Measurements from ENCODE around the gene OR2AE1. TPM values are rescaled to one million over a fixed set of nuclear protein-coding genes. Genes with fewer than 3 reads are reported as not detected.
A peak's percentile ranks its signal among the peaks of the same experiment; 100 is the strongest.
"Not testable (repeated sequence)": the region's sequence is repeated elsewhere in the genome, so short reads cannot be mapped to it uniquely, and the experiment has no call there.

Gene OR2AE1
- polyA plus RNA-seq, 6 donors from 2014 or later, result not detected

DNA sequence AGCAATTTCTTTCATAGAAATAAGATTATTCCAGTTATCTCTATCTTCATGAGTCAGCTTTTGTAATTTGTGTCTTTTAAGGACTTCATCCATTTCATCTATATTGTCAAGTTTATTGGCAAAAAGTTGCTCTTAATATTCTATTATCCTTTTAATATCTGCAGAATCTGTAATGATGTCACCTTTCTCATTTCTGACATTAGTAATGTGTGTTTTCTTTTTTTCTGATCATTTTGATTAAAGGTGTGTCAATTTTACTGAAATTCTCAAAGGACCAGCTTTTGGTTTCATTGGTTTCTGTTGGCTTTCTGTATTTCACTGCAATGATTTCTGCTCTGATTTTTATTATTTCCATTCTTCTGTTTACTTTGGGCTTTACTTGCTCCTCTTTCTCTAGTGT, 17.9 kb upstream of the OR2AE1 start:
- ATAC-seq (ENCODE audit: low read depth in 2 of 2) (no peak), DNase-seq (no peak)
- Mint-ChIP-seq H3K9me3 (peaks cover 0 to 9% (median 3%) of the 10 kb centered on the region in 7 donors), H3K36me3 (peaks cover 26 to 34% of the 10 kb centered on the region in 2 donors), H3K4me1 (peaks cover 8 to 11% (median 10%) of the 10 kb centered on the region in 3 donors), H3K27me3 (no peaks in the 10 kb centered on the region), H3K4me3 (no peak overlapping the region), H3K27ac (peak overlapping the region in 1 of 6 donors; percentile 0)

DNA sequence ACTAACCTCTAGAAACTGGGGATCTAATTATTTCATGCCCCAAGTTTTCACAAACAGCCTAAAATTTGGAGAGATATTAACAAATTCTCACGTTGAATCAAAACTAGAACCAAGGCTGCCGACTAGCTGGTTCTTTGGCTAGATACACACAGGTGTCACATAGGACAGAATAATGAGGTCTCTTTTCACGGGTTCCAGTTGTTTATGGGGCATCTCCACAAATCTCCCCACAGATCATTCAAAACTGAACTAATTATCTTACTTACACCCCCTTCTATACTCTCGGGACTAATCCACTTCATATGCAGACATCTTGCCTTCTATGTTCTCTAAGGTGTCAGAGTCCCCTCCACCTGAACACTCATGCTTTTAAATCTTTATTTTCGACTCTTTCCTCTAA, 16.4 kb upstream of the OR2AE1 start:
- Mint-ChIP-seq H3K27me3 (no peaks in the 10 kb centered on the region), H3K27ac (no peak overlapping the region)

DNA sequence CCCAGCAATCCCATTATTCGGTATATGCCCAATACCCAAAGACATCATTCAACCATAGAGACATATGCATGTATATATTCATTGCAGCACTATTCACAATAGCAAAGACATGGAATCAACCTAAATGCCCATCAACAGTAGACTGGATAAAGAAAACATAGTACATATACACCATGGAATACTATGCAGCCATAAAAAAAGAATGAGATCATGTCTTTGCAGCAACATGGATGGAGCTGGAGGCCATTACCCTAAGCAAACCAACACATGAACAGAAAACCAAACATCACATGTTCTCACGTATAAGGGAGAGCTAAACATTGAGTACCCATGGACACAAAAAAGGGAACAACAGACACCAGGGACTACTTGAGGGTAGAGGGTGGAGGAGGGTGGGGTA, 13.5 kb upstream of the OR2AE1 start:
- not testable (repeated sequence) for H3K4me3 Mint-ChIP-seq; H3K27me3 Mint-ChIP-seq; H3K4me1 Mint-ChIP-seq; DNase-seq; ATAC-seq (ENCODE audit: low read depth in 2 of 2); H3K27ac Mint-ChIP-seq
- H3K9me3 Mint-ChIP-seq, result peaks cover 0 to 11% (median 5%) of the 10 kb centered on the region in 7 donors
- peaks cover 35 to 38% of the 10 kb centered on the region in 2 donors for H3K36me3 Mint-ChIP-seq

More for the DNA sequence above, 16.4 kb upstream of the OR2AE1 start:
- no peak for ATAC-seq (ENCODE audit: low read depth in 2 of 2)
- peaks cover 8 to 11% (median 8%) of the 10 kb centered on the region in 3 donors for H3K4me1 Mint-ChIP-seq
- H3K4me3 Mint-ChIP-seq, result no peak overlapping the region
- peaks cover 0 to 14% (median 4%) of the 10 kb centered on the region in 7 donors for H3K9me3 Mint-ChIP-seq
- DNase-seq, result no peak
- peaks cover 35 to 38% of the 10 kb centered on the region in 2 donors for H3K36me3 Mint-ChIP-seq

DNA sequence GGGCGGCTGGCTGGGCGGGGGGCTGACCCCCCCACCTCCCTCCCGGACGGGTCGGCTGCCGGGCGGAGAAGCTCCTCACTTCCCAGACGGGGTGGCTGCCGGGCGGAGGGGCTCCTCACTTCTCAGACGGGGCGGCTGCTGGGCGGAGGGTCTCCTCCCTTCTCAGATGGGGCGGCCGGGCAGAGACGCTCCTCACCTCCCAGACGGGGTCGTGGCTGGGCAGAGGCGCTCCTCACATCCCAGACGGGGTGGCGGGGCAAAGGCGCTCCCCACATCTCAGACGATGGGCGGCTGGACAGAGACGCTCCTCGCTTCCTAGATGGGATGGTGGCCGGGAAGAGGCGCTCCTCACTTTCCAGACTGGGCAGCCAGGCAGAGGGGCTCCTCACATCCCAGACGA, 11.5 kb upstream of the OR2AE1 start:
- not testable (repeated sequence) for H3K4me1 Mint-ChIP-seq; DNase-seq; H3K4me3 Mint-ChIP-seq; ATAC-seq (ENCODE audit: low read depth in 2 of 2); H3K27ac Mint-ChIP-seq; H3K27me3 Mint-ChIP-seq
- H3K36me3 Mint-ChIP-seq, result peaks cover 45 to 46% of the 10 kb centered on the region in 2 donors
- H3K9me3 Mint-ChIP-seq, result peaks cover 0 to 21% (median 6%) of the 10 kb centered on the region in 7 donors

DNA sequence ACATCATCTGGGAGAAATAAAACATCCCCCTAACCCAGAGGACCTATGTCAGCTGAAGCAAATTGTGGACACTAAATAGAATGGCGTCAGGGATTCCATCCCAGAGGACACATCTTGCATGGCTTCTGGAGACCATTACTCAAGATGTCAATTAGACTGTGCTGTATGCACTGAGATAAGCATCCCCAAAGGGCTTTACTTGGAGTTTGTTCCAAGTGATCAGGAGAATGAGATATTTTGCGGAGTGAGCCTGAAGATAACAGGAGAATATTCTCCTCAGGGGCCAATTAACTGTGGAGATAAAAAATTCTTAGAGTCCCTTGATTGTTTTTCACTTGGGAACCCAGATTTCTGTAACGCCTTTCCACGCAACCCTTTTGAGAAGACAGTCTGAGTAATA, 4.5 kb upstream of the OR2AE1 start:
- DNase-seq (no peak), ATAC-seq (ENCODE audit: low read depth in 2 of 2) (no peak)
- H3K9me3 Mint-ChIP-seq, result peaks cover 0 to 10% (median 1%) of the 10 kb centered on the region in 7 donors
- no peak overlapping the region for H3K4me3 Mint-ChIP-seq
- no peaks in the 10 kb centered on the region for H3K27me3 Mint-ChIP-seq
- peaks cover 10 to 24% of the 10 kb centered on the region in 2 donors for H3K36me3 Mint-ChIP-seq
- H3K27ac Mint-ChIP-seq, result no peak overlapping the region
- peaks cover 0 to 8% (median 7%) of the 10 kb centered on the region in 3 donors for H3K4me1 Mint-ChIP-seq

DNA sequence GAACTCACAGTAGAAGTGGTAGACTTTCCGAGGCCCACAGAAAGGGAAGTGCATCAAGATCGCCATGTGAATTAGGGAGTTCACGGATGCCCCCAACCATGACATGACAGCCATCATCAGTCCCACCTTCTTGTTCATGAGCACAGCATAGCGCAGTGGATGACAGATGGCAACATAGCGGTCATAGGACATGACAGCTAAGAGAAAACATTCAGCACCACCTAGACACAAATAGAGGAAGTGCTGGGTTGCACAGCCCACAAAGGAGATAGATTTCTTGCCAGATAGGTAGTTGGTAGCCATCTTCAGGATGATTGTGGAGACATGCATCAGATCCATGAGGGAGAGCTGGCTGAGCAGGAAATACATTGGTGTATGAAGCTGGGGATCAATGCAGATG, 342 bp downstream of the OR2AE1 start:
- Mint-ChIP-seq H3K27me3 (peaks cover 0 to 1% (median 0%) of the 10 kb centered on the region in 3 donors), H3K4me1 (peaks cover 0 to 4% (median 0%) of the 10 kb centered on the region in 3 donors), H3K36me3 (peaks cover 0 to 12% of the 10 kb centered on the region in 2 donors), H3K4me3 (no peak overlapping the region), H3K9me3 (peaks cover 0 to 3% (median 0%) of the 10 kb centered on the region in 7 donors), H3K27ac (no peak overlapping the region)
- no peak for DNase-seq
- no peak for ATAC-seq (ENCODE audit: low read depth in 2 of 2)

DNA sequence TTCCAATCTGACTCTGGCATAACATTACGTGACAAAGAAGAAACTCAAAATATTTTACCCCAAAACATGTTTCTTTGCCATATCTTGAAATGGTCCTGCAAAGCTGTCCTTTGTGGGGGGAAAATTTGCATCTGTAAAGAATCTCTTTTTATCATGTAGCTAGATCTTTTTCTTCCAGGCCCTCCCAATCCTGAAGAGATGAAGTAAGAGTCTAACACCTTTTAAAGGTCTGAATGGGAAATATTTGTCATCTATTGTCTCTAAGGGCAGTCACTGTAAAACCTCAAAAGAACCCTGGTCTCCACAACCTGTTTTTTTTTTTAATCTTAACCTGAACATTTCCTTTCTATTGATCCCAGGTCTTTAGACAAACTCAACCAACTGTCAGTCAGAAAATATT, 8.6 kb downstream of the OR2AE1 start:
- H3K4me3 Mint-ChIP-seq, result no peak overlapping the region
- DNase-seq, result no peak
- H3K36me3 Mint-ChIP-seq, result peaks cover 12 to 13% of the 10 kb centered on the region in 2 donors
- H3K9me3 Mint-ChIP-seq, result peaks cover 4 to 51% (median 28%) of the 10 kb centered on the region in 7 donors
- no peaks in the 10 kb centered on the region for H3K4me1 Mint-ChIP-seq
- peaks cover 21 to 45% (median 34%) of the 10 kb centered on the region in 3 donors for H3K27me3 Mint-ChIP-seq
- H3K27ac Mint-ChIP-seq, result no peak overlapping the region
- ATAC-seq (ENCODE audit: low read depth in 2 of 2), result no peak

DNA sequence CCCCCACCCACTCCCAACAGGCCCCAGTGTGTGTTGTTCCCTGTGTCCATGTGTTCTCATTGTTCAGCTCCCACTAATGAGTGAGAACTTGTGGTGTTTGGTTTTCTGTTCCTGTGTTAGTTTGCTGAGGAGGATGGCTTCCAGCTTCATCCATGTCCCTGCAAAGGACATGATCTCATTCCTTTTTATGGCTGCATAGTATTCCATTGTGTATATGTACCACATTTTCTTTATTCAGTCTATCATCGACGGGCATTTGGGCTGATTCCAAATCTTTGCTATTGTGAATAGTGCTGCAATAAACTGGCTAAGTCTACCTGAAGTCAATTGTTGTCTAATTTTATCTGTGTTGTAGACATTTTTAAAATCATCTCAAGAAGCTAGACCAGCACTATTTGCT, 9.4 kb downstream of the OR2AE1 start:
- not testable (repeated sequence) for H3K4me1 Mint-ChIP-seq; H3K4me3 Mint-ChIP-seq; H3K27ac Mint-ChIP-seq; ATAC-seq (ENCODE audit: low read depth in 2 of 2); DNase-seq
- peaks cover 28 to 50% (median 38%) of the 10 kb centered on the region in 3 donors for H3K27me3 Mint-ChIP-seq
- H3K36me3 Mint-ChIP-seq, result peaks cover 8 to 12% of the 10 kb centered on the region in 2 donors
- peaks cover 4 to 58% (median 34%) of the 10 kb centered on the region in 7 donors for H3K9me3 Mint-ChIP-seq

DNA sequence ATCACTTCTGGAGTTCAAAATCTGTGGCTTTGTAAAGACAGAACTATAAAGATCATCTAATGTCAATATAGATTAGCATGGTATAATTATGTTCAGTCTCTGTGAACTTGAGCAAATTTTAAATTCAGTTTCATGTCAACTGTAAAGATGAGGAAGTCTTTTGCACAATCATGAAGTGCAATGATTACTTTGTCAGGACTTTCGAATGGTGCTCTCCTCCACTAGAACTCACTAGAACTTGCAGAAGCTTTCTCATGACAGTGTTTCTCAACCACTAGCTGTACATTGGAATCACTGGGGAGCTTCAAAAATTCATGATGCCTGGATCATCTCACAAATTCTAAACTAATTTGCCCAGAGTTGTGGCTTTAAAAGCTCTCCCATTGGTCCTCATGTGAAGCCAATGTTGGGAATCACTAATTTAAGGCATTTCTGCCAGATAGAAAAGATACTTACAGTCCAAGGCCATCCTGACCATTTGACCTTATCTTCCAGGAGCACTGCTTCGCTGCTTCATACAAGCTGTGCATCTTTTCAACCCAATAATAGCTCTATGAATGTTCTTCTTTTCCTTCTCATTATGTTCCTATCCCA, 12.9 kb downstream of the OR2AE1 start:
- Mint-ChIP-seq H3K9me3 (peaks cover 4 to 62% (median 34%) of the 10 kb centered on the region in 7 donors), H3K4me3 (no peak overlapping the region), H3K27me3 (peaks cover 21 to 55% (median 53%) of the 10 kb centered on the region in 3 donors), H3K27ac (no peak overlapping the region), H3K36me3 (peaks cover 8 to 12% of the 10 kb centered on the region in 2 donors), H3K4me1 (no peaks in the 10 kb centered on the region)
- ATAC-seq (ENCODE audit: low read depth in 2 of 2), result no peak
- DNase-seq, result no peak

DNA sequence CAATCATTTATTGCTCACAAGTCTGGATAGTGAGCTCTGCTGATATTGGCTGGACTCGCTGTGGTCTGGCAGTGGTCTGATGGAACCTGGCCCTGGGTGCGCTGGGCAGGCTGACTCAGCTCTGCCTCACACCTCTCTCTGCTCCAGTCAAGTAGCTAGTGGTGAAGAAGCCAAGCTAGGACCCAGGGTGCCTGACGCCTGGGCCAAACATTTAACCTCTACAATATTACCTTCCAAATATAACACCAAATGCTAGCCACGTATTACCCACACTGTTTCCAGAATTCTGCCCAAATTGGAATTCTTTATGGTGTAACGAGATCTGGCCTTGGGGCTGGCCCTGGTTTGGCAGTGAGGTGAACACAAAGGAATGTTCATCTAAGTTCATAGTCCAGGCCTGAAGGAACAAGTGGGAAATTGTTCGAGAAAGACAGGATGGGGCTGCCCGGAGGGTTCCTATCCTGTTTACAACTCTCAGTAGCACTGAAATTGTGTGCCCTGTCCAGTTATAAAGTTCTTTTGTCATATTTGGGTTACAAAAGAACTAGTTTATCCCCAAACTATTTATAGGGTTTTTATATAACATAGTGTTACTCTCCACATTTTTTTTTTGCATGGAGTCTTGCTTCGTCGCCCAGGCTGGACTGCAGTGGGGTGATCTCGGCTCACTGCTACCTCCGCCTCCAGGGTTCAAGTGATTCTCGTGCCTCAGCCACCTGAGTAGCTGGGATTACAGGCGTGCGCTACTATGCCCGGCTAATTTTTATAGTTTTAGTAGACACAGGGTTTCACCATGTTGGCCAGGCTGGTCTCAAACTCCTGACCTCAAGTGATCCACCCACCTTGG, 16.3 kb downstream of the OR2AE1 start:
- Mint-ChIP-seq H3K27me3 (peaks cover 22 to 59% (median 41%) of the 10 kb centered on the region in 3 donors), H3K4me1 (no peaks in the 10 kb centered on the region), H3K4me3 (no peak overlapping the region), H3K36me3 (peaks cover 6 to 8% of the 10 kb centered on the region in 2 donors), H3K27ac (no peak overlapping the region), H3K9me3 (peaks cover 4 to 34% (median 21%) of the 10 kb centered on the region in 7 donors)
- DNase-seq (no peak), ATAC-seq (ENCODE audit: low read depth in 2 of 2) (no peak)

DNA sequence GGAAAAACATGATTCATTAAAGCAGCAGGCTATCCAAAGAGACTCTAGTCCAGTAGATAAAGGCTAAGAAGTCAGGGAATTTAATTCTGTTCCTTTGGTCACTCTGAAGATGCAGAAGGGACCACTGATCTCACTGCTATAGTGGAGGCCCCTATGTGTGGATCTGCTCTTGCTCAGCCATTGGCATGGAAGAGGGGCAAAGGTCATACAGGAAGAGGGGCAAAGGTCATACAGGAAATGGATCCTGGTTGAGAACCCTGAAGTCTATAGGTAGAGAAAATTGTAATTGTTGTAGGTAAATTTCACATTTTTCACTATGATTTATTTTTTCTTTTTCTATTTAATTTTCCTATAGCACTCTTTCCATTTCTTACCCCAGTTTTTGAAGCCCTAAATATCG, 21.6 kb downstream of the OR2AE1 start:
- ATAC-seq (ENCODE audit: low read depth in 2 of 2) (no peak), DNase-seq (no peak)
- H3K9me3 Mint-ChIP-seq, result peaks cover 0 to 2% (median 0%) of the 10 kb centered on the region in 7 donors
- no peak overlapping the region for H3K4me3 Mint-ChIP-seq
- H3K27ac Mint-ChIP-seq, result no peak overlapping the region
- H3K27me3 Mint-ChIP-seq, result peaks cover 33 to 62% (median 42%) of the 10 kb centered on the region in 3 donors
- H3K4me1 Mint-ChIP-seq, result no peaks in the 10 kb centered on the region
- H3K36me3 Mint-ChIP-seq, result no peaks in the 10 kb centered on the region

DNA sequence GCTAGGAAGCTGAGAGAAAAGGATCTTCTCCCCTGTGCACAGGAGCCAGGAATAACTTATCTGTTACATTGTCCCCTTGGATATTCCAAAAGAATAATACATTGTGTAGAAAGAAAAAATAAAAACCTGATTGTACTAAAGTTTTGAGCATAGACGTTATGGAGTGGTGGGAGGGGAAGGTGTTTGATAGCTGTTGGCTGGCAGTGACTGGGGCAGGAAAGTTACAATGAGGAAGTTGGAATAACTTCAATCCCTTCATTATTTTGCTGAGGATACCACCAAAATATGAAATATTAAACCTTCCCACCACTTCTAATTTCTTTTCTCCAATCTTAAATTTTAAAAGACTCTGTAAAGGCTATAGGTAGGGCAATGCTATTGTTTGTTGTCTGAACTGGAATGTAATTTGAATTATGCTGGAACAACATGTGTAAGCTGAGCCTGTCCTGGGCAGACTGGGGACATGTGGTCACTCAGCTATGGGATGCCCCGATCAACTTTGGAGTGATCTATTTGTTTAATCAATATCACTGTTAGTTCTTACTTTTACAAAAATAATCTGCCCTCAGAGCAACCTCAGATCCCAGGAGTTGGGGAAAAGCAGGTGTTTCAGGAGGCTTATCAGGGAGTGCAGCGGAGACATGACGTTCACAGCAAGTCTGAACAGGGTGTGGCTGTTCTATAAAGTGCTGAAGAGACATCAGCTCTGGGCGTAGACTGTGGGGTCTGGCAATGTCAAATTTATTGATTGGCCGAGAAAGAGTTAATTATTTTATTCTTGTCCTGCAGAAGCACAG, 28.2 kb downstream of the OR2AE1 start:
- DNase-seq (no peak), ATAC-seq (ENCODE audit: low read depth in 2 of 2) (no peak)
- H3K9me3 Mint-ChIP-seq, result peaks cover 0 to 1% (median 0%) of the 10 kb centered on the region in 7 donors
- no peak overlapping the region for H3K27ac Mint-ChIP-seq
- H3K27me3 Mint-ChIP-seq, result peaks cover 19 to 56% (median 28%) of the 10 kb centered on the region in 3 donors
- H3K4me3 Mint-ChIP-seq, result no peak overlapping the region
- H3K36me3 Mint-ChIP-seq, result no peaks in the 10 kb centered on the region
- H3K4me1 Mint-ChIP-seq, result no peaks in the 10 kb centered on the region

DNA sequence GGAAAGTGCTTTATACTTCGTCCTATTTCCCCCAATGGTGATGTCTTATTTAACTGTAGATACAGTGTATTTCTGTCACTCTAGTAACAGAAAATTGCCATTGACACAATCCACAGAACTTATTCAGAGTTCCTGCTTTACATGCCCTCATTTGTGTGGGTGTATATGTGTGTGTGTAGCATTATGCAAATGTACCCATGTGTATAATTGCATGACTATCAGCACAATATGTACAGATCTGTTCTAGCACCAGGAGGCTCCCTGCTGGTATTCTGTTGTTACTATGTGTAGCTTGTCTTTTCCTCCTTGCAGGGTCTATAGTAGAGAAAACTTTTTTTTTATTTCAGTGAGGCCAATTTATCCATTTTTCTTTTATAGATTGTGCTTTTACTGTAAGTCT, 32.5 kb downstream of the OR2AE1 start:
- ATAC-seq (ENCODE audit: low read depth in 2 of 2), result no peak
- Mint-ChIP-seq H3K27ac (no peak overlapping the region), H3K36me3 (no peaks in the 10 kb centered on the region), H3K4me1 (no peaks in the 10 kb centered on the region), H3K9me3 (no peaks in the 10 kb centered on the region), H3K4me3 (no peak overlapping the region), H3K27me3 (peaks cover 18 to 31% (median 28%) of the 10 kb centered on the region in 3 donors)
- no peak for DNase-seq

All from naive B cell (primary cell).